Pancreas (tissue), 10 donors: ENCODE results near the gene MYDGF. TPM values are rescaled to one million over a fixed set of nuclear protein-coding genes. Genes with fewer than 3 reads are reported as not detected.

Experiments
- ATAC-seq, 4 donors: fragments of 200-7000 bp; cut with Tn5 transposase; one replicate each; pipeline versions ENCODE4 v1.8.0 to v1.9.1; 2020; ENCODE audit warnings: mild to moderate bottlenecking in 4 of 4, moderate library complexity in 4 of 4
- DNase-seq, 6 donors: peaks; one replicate each; pipeline ENCODE4 v3.0.0-alpha.2; 2020
- FAIRE-seq: peaks from 2 replicates; lab custom pipeline; 2012; peaks lifted over from hg19 to GRCh38; lab: Jason Lieb, UNC
- H3K27ac ChIP-seq, 4 donors: fragments of 200-600 bp; sonication (generic); 1 replicate in 3 of 4; 2 replicates in 1 of 4; pipeline versions ENCODE4 v1.5.0 to v1.8.0; 2020
- H3K27me3 ChIP-seq, 4 donors: fragments of 200-600 bp; one replicate each; pipeline ENCODE4 v1.8.0; 2021
- H3K36me3 ChIP-seq, 3 donors: fragments of 200-600 bp; sonication (generic) in 1 of 3; one replicate each; pipeline versions ENCODE4 v1.5.0 to v1.8.0; 2020 to 2021
- H3K4me1 ChIP-seq, 3 donors: fragments of 200-600 bp; one replicate each; pipeline ENCODE4 v1.8.0; 2021
- H3K4me3 ChIP-seq, 4 donors: fragments of 200-600 bp; sonication (generic) in 2 of 4; one replicate each; pipeline versions ENCODE4 v1.5.0 to v1.8.0; 2020 to 2021
- H3K9me3 ChIP-seq, 4 donors: fragments of 200-600 bp; one replicate each; pipeline ENCODE4 v1.8.0; 2021
- CTCF ChIP-seq, 4 donors: fragments of 200-600 bp; sonication (generic) in 3 of 4; IDR thresholded peaks; one replicate each; pipeline versions ENCODE4 v1.5.0 to v1.8.0; 2021; ENCODE audit warnings: antibody characterized with exemption in 4 of 4
- WGBS, 2 donors: extraction: QIAGEN DNeasy Blood & Tissue Kit; methylation state at CpG; one replicate each; pipeline ENCODE4 v1.1.7; 2013; 5-methylcytosine and 5-hydroxymethylcytosine counted together
- intact Hi-C, 3 donors: fragments of 100-400 bp; cut with DNase I; formaldehyde crosslinking; loops; one replicate each; pipeline versions ENCODE4 v1.11.1 to v1.14.2; 2022
- polyA plus RNA-seq, 2 donors: library from polyadenylated mRNA; stranded (reverse); fragments of 200-250 nt; gene quantifications; one replicate each; pipeline ENCODE4 v1.2.3, GENCODE V29; 2013
- total RNA-seq, 6 donors: library from RNA; stranded (reverse); fragmentation: NEBNext Ultra II Directional in 4 of 6; extraction: Animal tissue kit (Norgen Biotek cat#: 25700) in 4 of 6; gene quantifications; one replicate each; pipeline versions ENCODE4 v1.2.1 to v1.2.4, GENCODE V29; 2021 to 2023
- donor health status: healthy with polysubstance abuse.
- donor health status: DM: no; HTN: no; CAD: no; lungs with moderate emphysema.
- donor health status: DM: no; HTN: no; CAD: no.
- donor health status: control.
- donor health status: control.
- donor health status: Bipolar disorder and iron deficiency.
- donor health status: DM: yes; HTN: yes; CAD: no.
- donor health status: DM: no; HTN: no; CAD: no.
- donor health status: DM: no; HTN: no; CAD: no.
- donor health status: DM: yes; HTN: yes; CAD: no.

Gene MYDGF
- total and polyA plus RNA-seq, 8 donors = 50.3 to 102 (median 66.4) TPM

- FAIRE-seq = no peak
- WGBS, 2 donors = 86 to 88% methylated on average over 33 to 34 of the region's 34 CpGs
- intact Hi-C loops = no loop called here
- Histone ChIP-seq H3K9me3 (no peaks in the 10 kb centered on the region), H3K4me1 (no peaks in the 10 kb centered on the region), H3K36me3 (peaks cover 0 to 36% (median 7%) of the 10 kb centered on the region in 3 donors), H3K4me3 (no peak overlapping the region), H3K27ac (no peak overlapping the region), H3K27me3 (no peaks in the 10 kb centered on the region)
- TF ChIP-seq CTCF (IDR thresholded peaks at IDR 0.05) = no peak
- no peak for DNase-seq
- ATAC-seq = no peak
These were observed 9.0 kb upstream of the MYDGF start for GRCh38 chr19:4678881-4679790.

DNA sequence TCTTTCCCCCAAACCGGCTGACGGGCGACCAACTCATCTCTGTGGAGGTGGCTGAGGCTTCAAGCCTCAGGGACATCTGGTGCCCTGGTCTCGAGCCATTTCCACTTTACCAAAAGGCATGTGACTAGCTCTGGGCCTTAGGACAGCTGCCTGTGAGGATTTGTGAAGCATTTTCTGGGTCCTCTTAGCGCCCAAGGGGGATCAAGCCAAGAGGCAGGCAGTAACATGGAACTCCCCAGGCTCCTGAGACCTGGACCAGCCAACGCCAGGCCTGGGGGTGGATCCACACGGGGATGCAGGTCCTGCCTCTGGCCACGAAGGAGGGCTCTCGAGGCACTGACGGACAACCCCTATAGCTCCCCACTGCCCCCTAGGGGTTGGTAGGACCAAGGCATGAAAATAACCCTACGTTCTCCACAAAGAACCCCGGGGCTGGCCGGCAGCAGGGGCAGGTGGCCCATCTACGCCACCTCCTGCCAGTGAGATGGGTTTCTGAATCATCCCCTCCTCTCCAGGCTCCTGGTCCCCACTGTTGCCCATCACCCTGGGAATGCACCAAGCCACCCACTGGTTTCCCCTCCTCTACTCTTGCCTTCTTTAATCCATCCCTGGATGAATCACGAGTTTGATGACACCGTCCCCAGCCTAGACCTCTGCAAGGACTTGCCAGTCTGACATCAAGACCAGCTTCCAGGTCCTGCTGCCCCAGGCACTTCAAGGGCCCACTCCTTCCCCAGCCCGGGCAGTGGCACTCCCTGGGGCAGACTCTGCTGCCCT lies 7.0 kb upstream of the MYDGF start:
- Histone ChIP-seq H3K4me3 (no peak overlapping the region), H3K36me3 (peaks cover 0 to 18% (median 7%) of the 10 kb centered on the region in 3 donors), H3K9me3 (no peaks in the 10 kb centered on the region), H3K27me3 (no peaks in the 10 kb centered on the region), H3K4me1 (no peaks in the 10 kb centered on the region), H3K27ac (no peak overlapping the region)
- FAIRE-seq = no peak
- peak in 3 of 4 donors; percentile 11 to 35 (median 18) for TF ChIP-seq CTCF (IDR thresholded peaks at IDR 0.05)
- peak in 1 of 6 donors; percentile 40 for DNase-seq
- peak in 3 of 4 donors; percentile 40 to 69 (median 65) for ATAC-seq
- 73 to 75% methylated on average over 17 of the region's 17 CpGs for WGBS, 2 donors
- intact Hi-C loops = no loop called here

GRCh38 chr19:4675346-4675745 lies 5.2 kb upstream of the MYDGF start:
- Histone ChIP-seq H3K4me1 (peaks cover 0 to 8% (median 0%) of the 10 kb centered on the region in 3 donors), H3K4me3 (no peak overlapping the region), H3K36me3 (peaks cover 0 to 11% (median 7%) of the 10 kb centered on the region in 3 donors), H3K27ac (no peak overlapping the region), H3K9me3 (no peaks in the 10 kb centered on the region), H3K27me3 (no peaks in the 10 kb centered on the region)
- no peak for FAIRE-seq
- no peak for TF ChIP-seq CTCF (IDR thresholded peaks at IDR 0.05)
- intact Hi-C loops = no loop called here
- no peak for ATAC-seq
- no peak for DNase-seq
- 95 to 96% methylated on average over 15 to 16 of the region's 16 CpGs for WGBS, 2 donors

DNA sequence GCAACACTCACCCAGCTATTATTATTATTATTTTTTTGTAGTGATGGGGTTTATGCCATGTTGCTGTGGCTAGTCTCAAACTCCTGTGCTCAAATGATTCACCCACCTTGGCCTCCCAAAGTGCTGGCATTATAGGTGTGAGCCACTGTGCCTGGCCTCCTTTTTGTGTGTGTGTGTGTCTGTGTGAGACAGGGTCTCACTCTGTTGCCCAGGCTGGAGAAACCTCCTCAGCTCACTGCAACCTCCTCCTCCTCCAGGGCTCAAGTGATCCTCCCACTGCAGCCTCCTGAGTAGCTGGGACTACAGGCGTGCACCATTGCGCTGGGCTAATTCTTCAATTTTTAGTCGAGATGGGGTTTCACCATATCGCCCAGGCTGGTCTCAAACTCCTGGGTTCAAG lies 3.6 kb upstream of the MYDGF start:
- DNase-seq (no peak), FAIRE-seq (no peak), ATAC-seq (no peak)
- intact Hi-C loops = no loop called here
- Histone ChIP-seq H3K9me3 (no peaks in the 10 kb centered on the region), H3K27me3 (no peaks in the 10 kb centered on the region), H3K36me3 (peaks cover 0 to 7% (median 4%) of the 10 kb centered on the region in 3 donors), H3K4me3 (no peak overlapping the region), H3K27ac (no peak overlapping the region), H3K4me1 (peaks cover 0 to 14% (median 5%) of the 10 kb centered on the region in 3 donors)
- TF ChIP-seq CTCF (IDR thresholded peaks at IDR 0.05) = no peak
- WGBS, 2 donors = 93 to 96% methylated on average over 4 of the region's 4 CpGs
